Testis (tissue), 3 donors: Measurements from ENCODE around the gene EDARADD. TPM values are rescaled to one million over a fixed set of nuclear protein-coding genes. Genes with fewer than 3 reads are reported as not detected.

Experiments used
- DNase-seq: peaks from one replicate; pipeline ENCODE4 v3.0.0-alpha.2; 2019
- H3K27ac ChIP-seq, 2 donors: fragments of 200-600 bp; sonication (generic); one replicate each; pipeline ENCODE4 v1.5.1; 2019
- H3K27me3 ChIP-seq: fragments of 200-600 bp; sonication (generic); one replicate; pipeline ENCODE4 v1.5.1; 2019
- H3K36me3 ChIP-seq: fragments of 200-600 bp; sonication (generic); one replicate; pipeline ENCODE4 v1.5.1; 2017; ENCODE audit warnings: low read depth; ENCODE audit errors: missing control alignments
- H3K4me1 ChIP-seq: fragments of 200-600 bp; sonication (generic); one replicate; pipeline ENCODE4 v1.5.1; 2019
- H3K4me3 ChIP-seq, 2 donors: fragments of 200-600 bp; sonication (generic); one replicate each; pipeline ENCODE4 v1.5.1; 2017 to 2019
- H3K9me3 ChIP-seq: fragments of 200-600 bp; sonication (generic); one replicate; pipeline ENCODE4 v1.5.1; 2017
- POLR2A ChIP-seq: fragments of 450-650 bp; IDR thresholded peaks from one replicate; pipeline ENCODE4 v1.6.1; 2017; ENCODE audit warnings: antibody characterized with exemption, mild to moderate bottlenecking, moderate library complexity
- WGBS, 2 donors: methylation state at CpG; one replicate each; pipeline ENCODE4 v1.1.5; 2018; 5-methylcytosine and 5-hydroxymethylcytosine counted together
- intact Hi-C: fragments of 100-400 bp; cut with DNase I; formaldehyde crosslinking; loops from one replicate; pipeline ENCODE4 v1.15.1; 2023; ENCODE audit warnings: low total_unique reads
- polyA plus RNA-seq: library from polyadenylated mRNA; stranded (reverse); fragments of 350-450 nt; fragmentation: Illumina TruSeq; extraction: RNeasy Lipid Tissue Mini Kit (QIAGEN cat#74804); gene quantifications from one replicate; pipeline ENCODE4 v1.2.3, GENCODE V29; 2014; ENCODE audit warnings: low read depth, low replicate concordance; ENCODE audit not compliant: insufficient read depth
- total RNA-seq, 2 donors: library from RNA; depleted of rRNA; stranded (reverse); fragments of >200 nt; gene quantifications; one replicate each; pipeline ENCODE4 v1.2.3, GENCODE V29; 2016
- TF ChIP-seq, protein P1 (sequence below), 3 experiments: fragments of 450-650 bp in 2 of 3; fragments of 200-600 bp in 1 of 3; sonication (generic) in 1 of 3; IDR thresholded peaks; one replicate each; pipeline ENCODE4 v1.5.1; 2016 to 2019; ENCODE audit warnings: antibody characterized with exemption in 3 of 3, mild to moderate bottlenecking in 2 of 3, moderate library complexity in 1 of 3

The EDARADD gene
- total and polyA plus RNA-seq, 3 donors from 2014 or later: 3.2 to 5.8 (median 3.9) TPM

- Histone ChIP-seq H3K27ac (no peak overlapping the region), H3K4me3 (no peak overlapping the region), H3K36me3 (no peaks in the 10 kb centered on the region), H3K9me3 (no peaks in the 10 kb centered on the region), H3K4me1 (peaks cover 2% of the 10 kb centered on the region), H3K27me3 (no peaks in the 10 kb centered on the region)
- TF ChIP-seq POLR2A: no peak
- TF ChIP-seq, protein P1, sequence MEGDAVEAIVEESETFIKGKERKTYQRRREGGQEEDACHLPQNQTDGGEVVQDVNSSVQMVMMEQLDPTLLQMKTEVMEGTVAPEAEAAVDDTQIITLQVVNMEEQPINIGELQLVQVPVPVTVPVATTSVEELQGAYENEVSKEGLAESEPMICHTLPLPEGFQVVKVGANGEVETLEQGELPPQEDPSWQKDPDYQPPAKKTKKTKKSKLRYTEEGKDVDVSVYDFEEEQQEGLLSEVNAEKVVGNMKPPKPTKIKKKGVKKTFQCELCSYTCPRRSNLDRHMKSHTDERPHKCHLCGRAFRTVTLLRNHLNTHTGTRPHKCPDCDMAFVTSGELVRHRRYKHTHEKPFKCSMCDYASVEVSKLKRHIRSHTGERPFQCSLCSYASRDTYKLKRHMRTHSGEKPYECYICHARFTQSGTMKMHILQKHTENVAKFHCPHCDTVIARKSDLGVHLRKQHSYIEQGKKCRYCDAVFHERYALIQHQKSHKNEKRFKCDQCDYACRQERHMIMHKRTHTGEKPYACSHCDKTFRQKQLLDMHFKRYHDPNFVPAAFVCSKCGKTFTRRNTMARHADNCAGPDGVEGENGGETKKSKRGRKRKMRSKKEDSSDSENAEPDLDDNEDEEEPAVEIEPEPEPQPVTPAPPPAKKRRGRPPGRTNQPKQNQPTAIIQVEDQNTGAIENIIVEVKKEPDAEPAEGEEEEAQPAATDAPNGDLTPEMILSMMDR (IDR thresholded peaks at IDR 0.05): no peak
- intact Hi-C loops: no loop called here
- DNase-seq: no peak
- WGBS, 2 donors: 78 to 79% methylated on average over 1 of the region's 1 CpG
Observed at GRCh38 chr1:236371083-236371482, 23.0 kb upstream of the EDARADD start.

DNA sequence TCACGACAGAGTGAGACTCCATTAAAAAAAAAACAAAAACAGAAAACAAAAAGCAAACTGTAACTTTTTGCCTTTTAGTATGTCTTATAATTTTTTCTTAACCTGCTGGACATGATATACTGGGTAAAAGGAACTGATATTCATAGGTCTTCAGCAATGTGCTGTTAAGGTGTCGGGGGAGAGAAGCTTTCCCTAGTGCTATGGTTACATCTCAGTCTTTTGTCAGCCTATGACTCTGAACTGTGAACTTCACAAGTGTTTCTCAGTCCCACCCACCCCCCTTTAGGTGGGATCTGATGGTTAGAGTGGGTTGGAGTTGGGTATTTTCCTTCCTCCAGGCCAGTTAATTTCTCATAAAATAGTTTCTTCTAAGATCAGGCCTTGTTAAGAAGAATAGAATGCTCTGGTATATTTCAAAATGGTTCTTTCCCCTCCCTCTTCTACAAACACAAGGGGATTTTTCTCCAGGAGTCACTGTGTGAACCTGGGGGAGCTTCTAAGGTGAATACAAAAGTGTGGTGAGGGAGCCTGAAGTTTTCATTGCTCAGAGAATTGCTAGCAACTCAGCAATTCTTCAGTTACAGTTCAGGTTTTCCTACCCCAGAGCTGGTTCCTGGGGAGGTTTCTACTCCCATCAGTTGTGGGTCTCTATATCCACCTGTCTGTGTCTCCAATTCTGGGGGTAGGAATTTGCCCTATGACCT is 16.1 kb upstream of the EDARADD start:
- H3K36me3 ChIP-seq: no peaks in the 10 kb centered on the region
- H3K27me3 ChIP-seq: no peaks in the 10 kb centered on the region
- WGBS, 2 donors: 82 to 97% methylated on average over 2 of the region's 2 CpGs
- H3K4me1 ChIP-seq: no peaks in the 10 kb centered on the region
- TF ChIP-seq, protein P1 (IDR thresholded peaks at IDR 0.05): no peak
- no peak for TF ChIP-seq POLR2A
- H3K4me3 ChIP-seq: no peak overlapping the region
- intact Hi-C loops: no loop called here
- no peak for DNase-seq
- no peak overlapping the region for H3K27ac ChIP-seq
- no peaks in the 10 kb centered on the region for H3K9me3 ChIP-seq

GRCh38 chr1:236381565-236382158 is 12.4 kb upstream of the EDARADD start:
- Histone ChIP-seq H3K9me3 (no peaks in the 10 kb centered on the region), H3K27me3 (no peaks in the 10 kb centered on the region), H3K27ac (no peak overlapping the region), H3K36me3 (no peaks in the 10 kb centered on the region), H3K4me3 (no peak overlapping the region), H3K4me1 (no peaks in the 10 kb centered on the region)
- intact Hi-C loops: no loop called here
- TF ChIP-seq POLR2A: no peak
- TF ChIP-seq, protein P1 (IDR thresholded peaks at IDR 0.05): no peak
- DNase-seq: no peak

- no peaks in the 10 kb centered on the region for H3K36me3 ChIP-seq
- H3K27me3 ChIP-seq: no peaks in the 10 kb centered on the region
- 93% methylated on average over 2 of the region's 2 CpGs for WGBS, 2 donors
- intact Hi-C loops: no loop called here
- no peak overlapping the region for H3K27ac ChIP-seq
- DNase-seq: no peak
- H3K4me3 ChIP-seq: no peak overlapping the region
- no peaks in the 10 kb centered on the region for H3K4me1 ChIP-seq
- no peaks in the 10 kb centered on the region for H3K9me3 ChIP-seq
- no peak for TF ChIP-seq POLR2A
- TF ChIP-seq, protein P1 (IDR thresholded peaks at IDR 0.05): no peak
Observed at GRCh38 chr1:236388332-236388731, 5.8 kb upstream of the EDARADD start.

GRCh38 chr1:236389253-236389652 is 4.8 kb upstream of the EDARADD start:
- H3K27ac ChIP-seq: no peak overlapping the region
- 78 to 85% methylated on average over 1 of the region's 1 CpG for WGBS, 2 donors
- TF ChIP-seq, protein P1 (IDR thresholded peaks at IDR 0.05): no peak
- TF ChIP-seq POLR2A: no peak
- no peaks in the 10 kb centered on the region for H3K9me3 ChIP-seq
- no peaks in the 10 kb centered on the region for H3K4me1 ChIP-seq
- intact Hi-C loops: no loop called here
- H3K36me3 ChIP-seq: no peaks in the 10 kb centered on the region
- no peak overlapping the region for H3K4me3 ChIP-seq
- H3K27me3 ChIP-seq: no peaks in the 10 kb centered on the region
- no peak for DNase-seq
